DOHH2 (cell line): ENCODE data around the gene HLA-A.

Experiments used
- CTCF ChIP-seq: fragments of 200-600 bp; sonication (generic); IDR thresholded peaks from one replicate; pipeline ENCODE4 v1.5.1; 2014; ENCODE audit warnings: antibody characterized with exemption, mild to moderate bottlenecking, low read depth, low read length; ENCODE audit not compliant: poor library complexity, severe bottlenecking
- EZH2phosphoT487 ChIP-seq: fragments of 200-600 bp; sonication (generic); IDR thresholded peaks from 2 replicates; pipeline ENCODE4 v1.6.1; 2017; ENCODE audit warnings: borderline replicate concordance, mild to moderate bottlenecking, antibody characterized with exemption, low read length, moderate library complexity, mixed read lengths

- no peak for TF ChIP-seq CTCF
- TF ChIP-seq EZH2phosphoT487 = no peak
Observed at GRCh38 chr6:29965563-29965872, 23.2 kb downstream of the HLA-A start.
